Natural killer cell (primary cell): ENCODE results near the gene RBP3. TPM values are rescaled to one million over a fixed set of nuclear protein-coding genes. Genes with fewer than 3 reads are reported as not detected.

ENCODE experiments used
- ATAC-seq, 3 donors: fragments of 150-1000 bp in 2 of 3; fragments of 200-7000 bp in 1 of 3; cut with Tn5 transposase; 1 replicate in 1 of 3; 2 replicates in 2 of 3; pipeline ENCODE4 v1.10.0; 2021; ENCODE audit warnings: mild to moderate bottlenecking in 2 of 3, moderate library complexity in 2 of 3
- DNase-seq, 2 donors: peaks; one replicate each; pipeline versions ENCODE4 v3.0.0 to v3.0.0-alpha.2; 2013 to 2021; ENCODE audit warnings: mixed read lengths in 1 of 2
- H3K27ac ChIP-seq: one replicate; pipeline ENCODE4 v1.5.1; 2013; ENCODE audit warnings: mild to moderate bottlenecking, low read length
- H3K27me3 ChIP-seq: one replicate; pipeline ENCODE4 v1.6.1; 2013; ENCODE audit warnings: low read length; ENCODE audit not compliant: control insufficient read depth, insufficient read depth
- H3K36me3 ChIP-seq: one replicate; pipeline ENCODE4 v1.6.1; 2013; ENCODE audit warnings: low read length; ENCODE audit not compliant: control insufficient read depth, insufficient read depth
- H3K4me1 ChIP-seq: one replicate; pipeline ENCODE4 v1.6.1; 2013; ENCODE audit warnings: low read length; ENCODE audit not compliant: control insufficient read depth, insufficient read depth
- H3K4me3 ChIP-seq: one replicate; pipeline ENCODE4 v1.5.1; 2013; ENCODE audit warnings: low read length
- H3K9me3 ChIP-seq: one replicate; pipeline ENCODE4 v1.6.1; 2013; ENCODE audit warnings: low read length; ENCODE audit not compliant: control insufficient read depth, insufficient read depth
- H3K27ac Mint-ChIP-seq, 2 donors: one replicate each; pipeline ENCODE4 v1.8.0; 2022; ENCODE audit warnings: mild to moderate bottlenecking in 2 of 2, mixed read lengths in 2 of 2, moderate library complexity in 1 of 2
- H3K27me3 Mint-ChIP-seq, 2 donors: one replicate each; pipeline ENCODE4 v1.8.0; 2022; ENCODE audit warnings: low read depth in 2 of 2, mixed read lengths in 2 of 2
- H3K36me3 Mint-ChIP-seq: one replicate; pipeline ENCODE4 v1.8.0; 2022; ENCODE audit warnings: mixed read lengths
- H3K4me1 Mint-ChIP-seq, 2 donors: one replicate each; pipeline ENCODE4 v1.8.0; 2022; ENCODE audit warnings: mixed read lengths in 2 of 2
- H3K4me3 Mint-ChIP-seq: one replicate; pipeline ENCODE4 v1.8.0; 2022; ENCODE audit warnings: mild to moderate bottlenecking, moderate library complexity, mixed read lengths
- H3K9me3 Mint-ChIP-seq, 2 donors: one replicate each; pipeline ENCODE4 v1.8.0; 2022; ENCODE audit warnings: mixed read lengths in 2 of 2
- CTCF ChIP-seq: fragments of 200-600 bp; IDR thresholded peaks from one replicate; pipeline ENCODE4 v1.8.0; 2022; ENCODE audit warnings: antibody characterized with exemption
- WGBS: methylation state at CpG from one replicate; pipeline ENCODE4 v1.1.7; 2013; ENCODE audit warnings: missing lambda C conversion rate; ENCODE audit not compliant: insufficient coverage; 5-methylcytosine and 5-hydroxymethylcytosine counted together
- intact Hi-C: fragments of 100-400 bp; cut with micrococcal nuclease; formaldehyde crosslinking; loops from one replicate; pipeline ENCODE4 v1.14.2; 2022
- total RNA-seq, 4 donors: library from RNA; stranded (reverse); fragments of 120-200 nt in 1 of 4; gene quantifications; one replicate each; pipeline versions ENCODE4 v1.2.3 to v1.2.4, GENCODE V29; 2013 to 2022

Gene RBP3
- total RNA-seq, 3 donors from 2014 or later (not counting 1 experiment from before 2014, with no cell fraction given): not detected

DNA sequence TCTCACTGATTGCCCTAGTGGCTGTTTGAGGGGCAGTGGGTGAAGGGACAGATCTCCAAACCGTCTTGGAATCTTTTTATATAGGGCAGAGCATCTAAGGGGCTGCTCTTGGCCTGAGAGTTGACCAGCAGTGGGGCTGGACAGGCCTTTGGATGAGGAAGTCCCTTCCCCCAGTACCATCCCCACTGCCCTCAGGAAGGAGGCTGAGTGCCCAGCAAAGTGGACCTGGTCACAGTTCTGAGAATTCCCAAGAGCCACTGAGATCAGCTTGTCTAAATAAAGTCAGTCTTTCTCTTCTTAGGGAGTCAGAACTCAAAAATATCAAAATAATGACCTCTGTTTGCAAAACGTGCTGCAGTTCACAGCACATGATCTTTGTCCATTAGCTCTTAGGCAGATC, 42.6 kb upstream of the RBP3 start:
- Mint-ChIP-seq H3K27ac (no peak overlapping the region), H3K9me3 (no peaks in the 10 kb centered on the region), H3K4me3 (no peak overlapping the region), H3K27me3 (peaks cover 8 to 13% of the 10 kb centered on the region in 2 donors), H3K4me1 (no peaks in the 10 kb centered on the region), H3K36me3 (no peaks in the 10 kb centered on the region)
- TF ChIP-seq CTCF: no peak
- no peaks in the 10 kb centered on the region for H3K36me3 ChIP-seq
- intact Hi-C loops: no loop called here
- WGBS: 57% methylated on average over 2 of the region's 2 CpGs
- H3K4me3 ChIP-seq: no peak overlapping the region
- no peaks in the 10 kb centered on the region for H3K27me3 ChIP-seq
- H3K9me3 ChIP-seq: no peaks in the 10 kb centered on the region
- no peak overlapping the region for H3K27ac ChIP-seq
- H3K4me1 ChIP-seq: no peaks in the 10 kb centered on the region
- ATAC-seq: no peak
- no peak for DNase-seq

- WGBS: 52% methylated on average over 10 of the region's 10 CpGs
- Histone ChIP-seq H3K4me3 (no peak overlapping the region), H3K27me3 (no peaks in the 10 kb centered on the region), H3K36me3 (no peaks in the 10 kb centered on the region), H3K4me1 (no peaks in the 10 kb centered on the region), H3K9me3 (no peaks in the 10 kb centered on the region), H3K27ac (no peak overlapping the region)
- Mint-ChIP-seq H3K27ac (no peak overlapping the region), H3K9me3 (no peaks in the 10 kb centered on the region), H3K4me1 (no peaks in the 10 kb centered on the region), H3K4me3 (no peak overlapping the region), H3K36me3 (no peaks in the 10 kb centered on the region), H3K27me3 (peaks cover 2 to 7% of the 10 kb centered on the region in 2 donors)
- ATAC-seq (no peak), DNase-seq (no peak)
- no peak for TF ChIP-seq CTCF
- intact Hi-C loops: no loop called here
Measured at GRCh38 chr10:47306387-47307210, 41.6 kb upstream of the RBP3 start.

DNA sequence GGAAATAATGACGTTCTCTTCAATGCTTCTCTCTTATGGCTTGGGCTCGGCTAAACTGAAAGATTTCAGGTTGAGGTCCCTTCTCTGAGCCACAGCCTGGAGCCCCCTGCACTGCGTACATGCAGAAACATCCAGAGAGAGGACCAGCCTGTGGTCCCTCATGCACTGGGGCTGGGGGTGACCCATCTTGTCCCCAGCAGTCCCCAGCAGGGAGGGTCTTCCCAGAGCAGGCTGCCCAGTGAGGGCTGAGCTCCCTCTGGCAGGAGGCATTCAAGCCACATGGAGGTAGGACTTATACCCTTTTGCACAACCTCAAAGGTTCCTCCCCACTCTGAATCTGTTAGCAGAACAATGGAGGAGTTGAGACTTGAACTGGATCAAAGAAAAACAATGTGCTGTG, 40.8 kb upstream of the RBP3 start:
- 86% methylated on average over 3 of the region's 3 CpGs for WGBS
- Mint-ChIP-seq H3K9me3 (no peaks in the 10 kb centered on the region), H3K4me3 (no peak overlapping the region), H3K4me1 (no peaks in the 10 kb centered on the region), H3K27ac (no peak overlapping the region), H3K27me3 (peaks cover 2 to 7% of the 10 kb centered on the region in 2 donors), H3K36me3 (no peaks in the 10 kb centered on the region)
- Histone ChIP-seq H3K27ac (no peak overlapping the region), H3K27me3 (no peaks in the 10 kb centered on the region), H3K4me3 (no peak overlapping the region), H3K9me3 (no peaks in the 10 kb centered on the region), H3K36me3 (no peaks in the 10 kb centered on the region), H3K4me1 (peaks cover 2% of the 10 kb centered on the region)
- ATAC-seq (no peak), DNase-seq (no peak)
- TF ChIP-seq CTCF: no peak
- intact Hi-C loops: no loop called here

DNA sequence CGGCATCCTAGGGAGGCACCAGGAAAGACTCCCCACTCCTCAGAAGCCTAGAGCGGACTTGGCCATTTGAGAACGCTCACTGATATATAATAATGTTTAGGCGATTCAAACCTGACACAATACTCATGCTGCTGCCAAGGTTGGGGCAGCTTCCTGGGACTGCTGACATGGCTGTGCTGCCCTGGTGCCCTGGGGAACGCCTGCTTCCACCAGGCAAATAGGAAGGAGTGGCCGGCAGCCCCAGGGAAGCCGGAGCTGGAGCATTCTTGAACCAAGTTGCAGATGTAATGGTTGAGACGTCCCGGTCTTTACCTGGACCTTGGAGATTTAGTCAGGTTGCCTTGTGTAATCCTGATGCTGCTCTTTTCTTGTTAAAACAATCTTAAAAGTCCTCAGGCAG, 39.4 kb upstream of the RBP3 start:
- Histone ChIP-seq H3K4me3 (no peak overlapping the region), H3K27ac (no peak overlapping the region), H3K9me3 (no peaks in the 10 kb centered on the region), H3K27me3 (no peaks in the 10 kb centered on the region), H3K4me1 (peaks cover 2% of the 10 kb centered on the region), H3K36me3 (no peaks in the 10 kb centered on the region)
- intact Hi-C loops: no loop called here
- ATAC-seq: no peak
- no peaks in the 10 kb centered on the region for H3K27me3 Mint-ChIP-seq
- 91% methylated on average over 8 of the region's 9 CpGs for WGBS
- DNase-seq: no peak
- H3K4me1 Mint-ChIP-seq: no peaks in the 10 kb centered on the region
- TF ChIP-seq CTCF: no peak
- no peak overlapping the region for H3K4me3 Mint-ChIP-seq
- no peaks in the 10 kb centered on the region for H3K9me3 Mint-ChIP-seq
- H3K36me3 Mint-ChIP-seq: no peaks in the 10 kb centered on the region
- H3K27ac Mint-ChIP-seq: no peak overlapping the region
